OCI-LY1 (cell line): ENCODE data around the gene LYPD6.

Experiments used
- H2AFZ ChIP-seq: fragments of 200-600 bp; sonication (generic), shearing (Covaris generic); 2 replicates; pipeline ENCODE4 v1.6.0; 2014; ENCODE audit warnings: antibody characterized with exemption, mild to moderate bottlenecking, low read length
- H3F3A ChIP-seq: fragments of 200-600 bp; sonication (generic), shearing (Covaris generic); 2 replicates; pipeline ENCODE4 v1.6.0; 2014; ENCODE audit warnings: mild to moderate bottlenecking, antibody characterized with exemption, low read length, moderate library complexity; ENCODE audit not compliant: insufficient read depth
- H3K27ac ChIP-seq: fragments of 200-600 bp; sonication (generic); 2 replicates; pipeline ENCODE4 v1.5.1; 2014; ENCODE audit warnings: low read length, mixed run types, mild to moderate bottlenecking, low read depth; ENCODE audit not compliant: poor library complexity, severe bottlenecking
- H3K27me3 ChIP-seq: fragments of 200-600 bp; sonication (generic); 2 replicates; pipeline ENCODE4 v1.6.0; 2014; ENCODE audit warnings: antibody characterized with exemption, mild to moderate bottlenecking, low read length, moderate library complexity; ENCODE audit not compliant: insufficient read depth
- H3K36me3 ChIP-seq: fragments of 200-600 bp; sonication (generic); 2 replicates; pipeline ENCODE4 v1.6.1; 2014; ENCODE audit warnings: mild to moderate bottlenecking, antibody characterized with exemption, low read length, moderate library complexity, mixed read lengths; ENCODE audit not compliant: insufficient read depth
- H3K4me1 ChIP-seq: fragments of 200-600 bp; sonication (generic); 2 replicates; pipeline ENCODE4 v1.5.1; 2014; ENCODE audit warnings: mild to moderate bottlenecking, low read length, moderate library complexity; ENCODE audit not compliant: insufficient read depth, severe bottlenecking
- H3K4me2 ChIP-seq: fragments of 200-600 bp; sonication (generic), shearing (Covaris generic); 2 replicates; pipeline ENCODE4 v1.6.1; 2014; ENCODE audit warnings: low read length
- H3K4me3 ChIP-seq: fragments of 200-600 bp; sonication (generic); 2 replicates; pipeline ENCODE4 v1.5.1; 2014; ENCODE audit warnings: low read length, low read depth, mild to moderate bottlenecking, mixed read lengths; ENCODE audit not compliant: poor library complexity, severe bottlenecking
- H3K79me2 ChIP-seq: fragments of 200-600 bp; shearing (Covaris generic); 2 replicates; pipeline ENCODE4 v1.6.1; 2016; ENCODE audit warnings: mixed run types, low read length, mixed read lengths; ENCODE audit not compliant: insufficient read depth
- H3K9ac ChIP-seq: fragments of 200-600 bp; sonication (generic), shearing (Covaris generic); 2 replicates; pipeline ENCODE4 v1.6.1; 2014; ENCODE audit warnings: mild to moderate bottlenecking, low read length, mixed read lengths
- H3K9me2 ChIP-seq: fragments of 200-600 bp; sonication (generic), shearing (Covaris generic); 2 replicates; pipeline ENCODE4 v1.6.1; 2014; ENCODE audit warnings: low read depth, mild to moderate bottlenecking, low read length, mixed read lengths
- H3K9me3 ChIP-seq: fragments of 200-600 bp; shearing (Covaris generic); 2 replicates; pipeline ENCODE4 v1.6.1; 2014; ENCODE audit warnings: low read length, mixed read lengths
- H4K20me1 ChIP-seq: fragments of 200-600 bp; sonication (generic), shearing (Covaris generic); 2 replicates; pipeline ENCODE4 v1.6.0; 2016; ENCODE audit warnings: mild to moderate bottlenecking, low read length; ENCODE audit not compliant: insufficient read depth
- EZH2 ChIP-seq: fragments of 200-600 bp; sonication (generic), shearing (Covaris generic); IDR thresholded peaks from 2 replicates; pipeline ENCODE4 v1.8.0; 2017; ENCODE audit warnings: borderline replicate concordance, mixed run types, mild to moderate bottlenecking, antibody characterized with exemption, low read length, moderate library complexity, mixed read lengths
- TF ChIP-seq, protein P1 (sequence below): fragments of 200-600 bp; sonication (generic), shearing (Covaris generic); IDR thresholded peaks from 2 replicates; pipeline ENCODE4 v1.5.1; 2017; ENCODE audit warnings: mild to moderate bottlenecking, antibody characterized with exemption, low read length, moderate library complexity, mixed read lengths

The LYPD6 gene

GRCh38 chr2:149443150-149443549 is 112.8 kb downstream of the LYPD6 start:
- Histone ChIP-seq H3K79me2 (no peaks in the 10 kb centered on the region), H2AFZ (no peak overlapping the region), H4K20me1 (no peaks in the 10 kb centered on the region), H3K27ac (no peak overlapping the region), H3K9ac (no peak overlapping the region), H3K4me1 (no peaks in the 10 kb centered on the region), H3K36me3 (no peaks in the 10 kb centered on the region), H3K27me3 (no peaks in the 10 kb centered on the region), H3F3A (no peaks in the 10 kb centered on the region), H3K4me2 (no peak overlapping the region), H3K9me3 (no peaks in the 10 kb centered on the region), H3K9me2 (no peaks in the 10 kb centered on the region), H3K4me3 (no peak overlapping the region)
- TF ChIP-seq, protein P1, sequence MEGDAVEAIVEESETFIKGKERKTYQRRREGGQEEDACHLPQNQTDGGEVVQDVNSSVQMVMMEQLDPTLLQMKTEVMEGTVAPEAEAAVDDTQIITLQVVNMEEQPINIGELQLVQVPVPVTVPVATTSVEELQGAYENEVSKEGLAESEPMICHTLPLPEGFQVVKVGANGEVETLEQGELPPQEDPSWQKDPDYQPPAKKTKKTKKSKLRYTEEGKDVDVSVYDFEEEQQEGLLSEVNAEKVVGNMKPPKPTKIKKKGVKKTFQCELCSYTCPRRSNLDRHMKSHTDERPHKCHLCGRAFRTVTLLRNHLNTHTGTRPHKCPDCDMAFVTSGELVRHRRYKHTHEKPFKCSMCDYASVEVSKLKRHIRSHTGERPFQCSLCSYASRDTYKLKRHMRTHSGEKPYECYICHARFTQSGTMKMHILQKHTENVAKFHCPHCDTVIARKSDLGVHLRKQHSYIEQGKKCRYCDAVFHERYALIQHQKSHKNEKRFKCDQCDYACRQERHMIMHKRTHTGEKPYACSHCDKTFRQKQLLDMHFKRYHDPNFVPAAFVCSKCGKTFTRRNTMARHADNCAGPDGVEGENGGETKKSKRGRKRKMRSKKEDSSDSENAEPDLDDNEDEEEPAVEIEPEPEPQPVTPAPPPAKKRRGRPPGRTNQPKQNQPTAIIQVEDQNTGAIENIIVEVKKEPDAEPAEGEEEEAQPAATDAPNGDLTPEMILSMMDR, result no peak
- TF ChIP-seq EZH2, result no peak

GRCh38 chr2:149446748-149447147 is 116.4 kb downstream of the LYPD6 start:
- Histone ChIP-seq H3K27ac (no peak overlapping the region), H3K9me2 (no peaks in the 10 kb centered on the region), H3K4me1 (no peaks in the 10 kb centered on the region), H3F3A (no peaks in the 10 kb centered on the region), H3K27me3 (no peaks in the 10 kb centered on the region), H3K4me3 (no peak overlapping the region), H2AFZ (no peak overlapping the region), H3K79me2 (no peaks in the 10 kb centered on the region), H3K4me2 (no peak overlapping the region), H3K9ac (no peak overlapping the region), H4K20me1 (no peaks in the 10 kb centered on the region), H3K36me3 (no peaks in the 10 kb centered on the region), H3K9me3 (no peaks in the 10 kb centered on the region)
- no peak for TF ChIP-seq EZH2
- TF ChIP-seq, protein P1, result no peak

DNA sequence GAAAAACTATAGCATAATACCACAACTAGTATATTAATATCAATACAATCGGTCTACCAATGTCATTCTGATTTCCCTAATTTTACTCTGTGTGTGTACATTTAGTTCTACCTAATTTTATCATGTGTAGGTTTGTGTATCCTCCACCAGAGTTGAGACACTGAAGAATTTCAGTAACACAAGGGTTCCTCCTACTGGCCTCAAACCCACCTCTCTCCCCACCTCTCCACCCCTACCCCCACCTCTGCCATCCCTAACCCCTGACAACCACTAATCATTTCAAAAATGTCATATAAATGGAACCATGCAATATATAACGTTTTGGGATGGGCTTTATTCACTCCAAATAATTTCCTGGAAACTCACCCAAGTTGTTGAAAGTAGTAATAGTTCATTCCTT is 117.9 kb downstream of the LYPD6 start:
- Histone ChIP-seq H3K36me3 (no peaks in the 10 kb centered on the region), H3K4me2 (no peak overlapping the region), H4K20me1 (no peaks in the 10 kb centered on the region), H3K4me1 (no peaks in the 10 kb centered on the region), H3K4me3 (no peak overlapping the region), H3K79me2 (no peaks in the 10 kb centered on the region), H3K9me3 (no peaks in the 10 kb centered on the region), H3K27ac (no peak overlapping the region), H2AFZ (no peak overlapping the region), H3K9me2 (no peaks in the 10 kb centered on the region), H3F3A (no peaks in the 10 kb centered on the region), H3K9ac (no peak overlapping the region), H3K27me3 (no peaks in the 10 kb centered on the region)
- TF ChIP-seq, protein P1, result no peak
- no peak for TF ChIP-seq EZH2
